GM12892 (cell line): ENCODE measurements around the gene TEX264.

Experiments used
- POLR2A ChIP-seq: IDR thresholded peaks from 2 replicates; pipeline ENCODE4 v1.6.1; 2011; ENCODE audit warnings: low read depth, low read length, control low read depth
- POLR2AphosphoS5 ChIP-seq: IDR thresholded peaks from 2 replicates; pipeline ENCODE4 v1.6.1; 2011; ENCODE audit warnings: low read depth, low read length, control low read depth

- no peak for TF ChIP-seq POLR2AphosphoS5
- TF ChIP-seq POLR2A = no peak
Observed at GRCh38 chr3:51687431-51688205, 16.6 kb downstream of the TEX264 start.
